Colonic mucosa (tissue), 4 donors: ENCODE results near the gene SAP25. TPM values are rescaled to one million over a fixed set of nuclear protein-coding genes. Genes with fewer than 3 reads are reported as not detected.
A peak's percentile ranks its signal among the peaks of the same experiment; 100 is the strongest.
"Not testable (repeated sequence)": the region's sequence is repeated elsewhere in the genome, so short reads cannot be mapped to it uniquely, and the experiment has no call there.

ENCODE experiments used
- DNase-seq: peaks from one replicate; pipeline ENCODE4 v3.0.0-alpha.2; 2020
- H3K27ac ChIP-seq: fragments of 200-600 bp; one replicate; pipeline ENCODE4 v1.8.0; 2021
- H3K27me3 ChIP-seq: fragments of 200-600 bp; one replicate; pipeline ENCODE4 v1.8.0; 2021
- H3K36me3 ChIP-seq: fragments of 200-600 bp; one replicate; pipeline ENCODE4 v1.8.0; 2021
- H3K4me1 ChIP-seq: fragments of 200-600 bp; one replicate; pipeline ENCODE4 v1.8.0; 2021; ENCODE audit warnings: mild to moderate bottlenecking
- H3K4me3 ChIP-seq: fragments of 200-600 bp; one replicate; pipeline ENCODE4 v1.8.0; 2021
- H3K9ac ChIP-seq, 2 donors: one replicate each; pipeline ENCODE4 v1.7.0; 2013; ENCODE audit warnings: control low read depth in 2 of 2, low read depth in 2 of 2, low read length in 2 of 2
- H3K9me3 ChIP-seq: fragments of 200-600 bp; one replicate; pipeline ENCODE4 v1.8.0; 2021
- CTCF ChIP-seq: fragments of 200-600 bp; IDR thresholded peaks from one replicate; pipeline ENCODE4 v1.8.0; 2022; ENCODE audit warnings: antibody characterized with exemption, mild to moderate bottlenecking
- intact Hi-C: fragments of 100-400 bp; cut with DNase I; formaldehyde crosslinking; loops from one replicate; pipeline ENCODE4 v1.14.1; 2022
- total RNA-seq, 2 donors: library from RNA; stranded (reverse); fragmentation: NEBNext Ultra II Directional in 1 of 2; extraction: Animal tissue kit (Norgen Biotek cat#: 25700) in 1 of 2; gene quantifications; one replicate each; pipeline ENCODE4 v1.2.1, GENCODE V29; 2021
- donor health status: healthy.
- donor health status: DM: no; HTN: no; CAD: no.
- donor health status: DM: no; HTN: no; CAD: no.

SAP25 gene
- total RNA-seq, 2 donors from 2014 or later: 0.69 to 5.5 TPM

GRCh38 chr7:100568176-100568895 lies 5.4 kb downstream of the SAP25 start:
- TF ChIP-seq CTCF: no peak
- H3K27me3 ChIP-seq: no peaks in the 10 kb centered on the region
- no peaks in the 10 kb centered on the region for H3K36me3 ChIP-seq
- H3K9ac ChIP-seq: peak overlapping the region in 1 of 2 donors; percentile 26
- intact Hi-C loops: no loop called here
- H3K27ac ChIP-seq: no peak overlapping the region
- no peaks in the 10 kb centered on the region for H3K9me3 ChIP-seq
- no peak overlapping the region for H3K4me3 ChIP-seq
- DNase-seq: peak; percentile 74
- H3K4me1 ChIP-seq: peaks cover 7% of the 10 kb centered on the region

DNA sequence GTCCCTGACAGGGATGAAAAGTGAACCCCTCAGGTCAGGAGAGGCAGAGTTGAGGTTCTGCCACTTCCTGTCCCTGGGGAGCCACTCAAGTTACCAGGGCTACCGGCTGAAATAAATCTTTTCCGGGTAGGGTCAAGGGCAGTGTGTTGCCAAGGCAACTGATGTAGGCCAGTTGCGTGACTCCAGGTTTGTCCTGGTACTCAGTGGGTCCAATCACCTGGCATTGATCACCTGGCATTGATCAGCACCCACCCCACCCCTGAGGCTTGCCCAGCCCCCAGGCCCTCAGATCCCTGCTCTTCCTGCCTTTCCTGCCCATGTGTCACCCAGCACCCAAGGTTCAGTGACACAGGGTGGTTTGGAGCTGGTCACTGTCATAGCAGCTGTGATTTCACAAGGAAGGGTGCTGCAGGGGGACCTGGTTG lies 5.9 kb downstream of the SAP25 start:
- H3K4me1 ChIP-seq: peaks cover 7% of the 10 kb centered on the region
- H3K27ac ChIP-seq: no peak overlapping the region
- no peak for TF ChIP-seq CTCF
- no peaks in the 10 kb centered on the region for H3K36me3 ChIP-seq
- H3K9me3 ChIP-seq: no peaks in the 10 kb centered on the region
- no peaks in the 10 kb centered on the region for H3K27me3 ChIP-seq
- peak overlapping the region in 1 of 2 donors; percentile 26 for H3K9ac ChIP-seq
- no peak for DNase-seq
- intact Hi-C loops: no loop called here
- no peak overlapping the region for H3K4me3 ChIP-seq

- peaks cover 7% of the 10 kb centered on the region for H3K4me1 ChIP-seq
- no peak overlapping the region for H3K9ac ChIP-seq
- intact Hi-C loops: no loop called here
- no peaks in the 10 kb centered on the region for H3K27me3 ChIP-seq
- DNase-seq: no peak
- H3K36me3 ChIP-seq: no peaks in the 10 kb centered on the region
- no peak for TF ChIP-seq CTCF
- no peak overlapping the region for H3K27ac ChIP-seq
- H3K9me3 ChIP-seq: no peaks in the 10 kb centered on the region
- no peak overlapping the region for H3K4me3 ChIP-seq
These were observed 6.5 kb downstream of the SAP25 start for GRCh38 chr7:100567031-100567730.

DNA sequence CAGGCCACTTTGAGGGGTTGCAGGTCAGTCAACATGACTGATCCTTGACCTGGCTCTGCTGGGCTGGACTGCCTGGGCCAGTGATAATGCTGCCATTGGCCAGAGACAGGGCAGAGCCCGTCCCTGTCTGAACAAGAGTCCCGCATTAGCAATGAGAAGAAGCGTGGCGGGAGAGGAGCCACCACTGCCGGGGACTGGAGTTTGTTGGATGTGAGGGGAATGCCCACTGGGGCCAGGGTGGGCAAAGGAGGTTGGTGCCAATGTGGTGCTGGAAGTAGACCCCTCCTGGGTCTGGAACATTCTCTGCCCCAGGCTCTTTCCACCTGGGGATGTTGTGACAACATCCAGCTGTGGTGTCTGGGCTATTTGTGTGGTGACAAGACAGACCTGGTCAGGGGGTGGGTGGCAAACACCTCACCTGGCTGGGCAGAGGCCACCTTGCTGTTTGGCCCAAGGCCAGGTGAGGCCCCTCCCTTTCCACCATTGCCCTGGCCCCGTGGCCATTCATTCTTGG lies 7.6 kb downstream of the SAP25 start:
- no peak overlapping the region for H3K9ac ChIP-seq
- H3K27ac ChIP-seq: no peak overlapping the region
- TF ChIP-seq CTCF: no peak
- peaks cover 4% of the 10 kb centered on the region for H3K36me3 ChIP-seq
- H3K27me3 ChIP-seq: no peaks in the 10 kb centered on the region
- no peak overlapping the region for H3K4me3 ChIP-seq
- H3K9me3 ChIP-seq: no peaks in the 10 kb centered on the region
- no peak for DNase-seq
- intact Hi-C loops: no loop called here
- H3K4me1 ChIP-seq: peaks cover 7% of the 10 kb centered on the region

DNA sequence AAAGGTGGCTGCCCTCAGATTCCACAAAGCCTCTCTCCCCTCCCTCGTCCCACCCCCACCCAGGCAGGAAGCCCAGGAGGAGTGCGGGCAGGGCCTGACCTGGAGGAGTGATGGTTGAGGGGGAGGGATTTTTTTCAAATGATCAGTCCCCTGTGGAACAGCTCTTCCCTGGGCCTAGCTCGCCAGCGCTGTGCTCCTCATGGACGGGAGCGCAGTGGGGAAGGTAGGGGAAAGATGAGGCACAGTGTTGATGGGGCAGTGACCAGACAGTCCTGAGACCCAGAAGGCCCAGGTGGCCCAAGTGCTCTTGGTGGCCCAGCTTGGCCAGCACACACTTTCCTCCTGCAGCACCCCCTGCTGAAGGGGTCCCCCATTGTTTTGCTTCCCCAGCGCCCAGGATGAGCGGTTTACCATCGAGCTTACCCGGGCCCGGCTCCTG lies 8.5 kb downstream of the SAP25 start:
- no peak for DNase-seq
- H3K36me3 ChIP-seq: peaks cover 4% of the 10 kb centered on the region

DNA sequence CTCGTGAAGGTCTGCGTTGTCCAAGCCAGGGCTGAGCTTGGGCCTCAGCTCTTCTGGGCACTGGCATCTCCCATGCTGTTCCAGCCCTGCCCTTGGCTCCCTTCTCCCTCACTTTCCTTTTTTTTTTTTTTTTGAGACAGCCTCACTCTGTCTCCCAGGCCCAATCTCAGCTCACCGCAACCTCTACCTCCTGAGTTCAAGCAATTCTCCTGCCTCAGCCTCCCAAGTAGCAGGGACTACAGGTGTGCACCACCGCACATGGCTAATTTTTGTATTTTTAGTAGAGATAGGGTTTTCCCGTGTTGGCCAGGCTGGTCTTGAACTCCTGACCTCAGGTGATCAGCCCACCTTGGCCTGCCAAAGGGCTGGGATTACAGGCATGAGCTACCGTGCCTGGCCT lies 9.3 kb downstream of the SAP25 start:
- not testable (repeated sequence) for H3K9me3 ChIP-seq, H3K36me3 ChIP-seq, H3K4me3 ChIP-seq, H3K4me1 ChIP-seq, H3K27me3 ChIP-seq, H3K27ac ChIP-seq, H3K9ac ChIP-seq, DNase-seq
- intact Hi-C loops: loop anchor here (1.0 kb wide), 1 partner anchor 127 kb away; no protein-coding TSS in a partner anchor

More for the DNA sequence above, 8.5 kb downstream of the SAP25 start:
- Histone ChIP-seq H3K4me3 (no peak overlapping the region), H3K9ac (no peak overlapping the region), H3K9me3 (no peaks in the 10 kb centered on the region), H3K27me3 (no peaks in the 10 kb centered on the region), H3K4me1 (peaks cover 4% of the 10 kb centered on the region), H3K27ac (no peak overlapping the region)
- no peak for TF ChIP-seq CTCF
- intact Hi-C loops: no loop called here
